AG04449 (cell line): ENCODE measurements around the gene ABCC6.

Source experiments
- CTCF ChIA-PET: fragments of 350-600 bp; formaldehyde crosslinking; extraction: SDS; loops from one replicate; lab custom pipeline; 2021; ENCODE audit warnings: antibody characterized with exemption; lab: Yijun Ruan, JAX
- POLR2A ChIA-PET: fragments of 400-600, 350-600 bp; formaldehyde crosslinking; extraction: SDS; loops from one replicate; lab custom pipeline; 2020; ENCODE audit warnings: antibody characterized with exemption, inconsistent platforms; lab: Yijun Ruan, JAX
- DNase-seq: peaks from one replicate; pipeline ENCODE4 v3.0.0-alpha.2; 2010; ENCODE audit warnings: low read depth, low spot score
- H3K4me3 ChIP-seq: 2 replicates; pipeline ENCODE4 v1.5.1; 2011; ENCODE audit warnings: low read depth, mild to moderate bottlenecking, control low read depth, low read length
- CTCF ChIP-seq: IDR thresholded peaks from one replicate; pipeline ENCODE4 v1.5.1; 2011; ENCODE audit warnings: mild to moderate bottlenecking, moderate library complexity, low read length, control low read depth, inconsistent platforms; ENCODE audit not compliant: insufficient read depth; ENCODE audit errors: missing control alignments

ABCC6 gene

GRCh38 chr16:16139061-16139460, 84.2 kb downstream of the ABCC6 start:
- CTCF ChIA-PET: interaction anchor here (0.9 to 1.4 kb wide), 2 partner anchors 9 to 12 kb away, joined by 3 read pairs; no protein-coding TSS in a partner anchor
- TF ChIP-seq CTCF: no peak
- H3K4me3 ChIP-seq: no peak overlapping the region
- no peak for DNase-seq
- POLR2A ChIA-PET: interaction anchor here (0.6 kb wide), 1 partner anchor 97 kb away, joined by 3 read pairs; no protein-coding TSS in a partner anchor

DNA sequence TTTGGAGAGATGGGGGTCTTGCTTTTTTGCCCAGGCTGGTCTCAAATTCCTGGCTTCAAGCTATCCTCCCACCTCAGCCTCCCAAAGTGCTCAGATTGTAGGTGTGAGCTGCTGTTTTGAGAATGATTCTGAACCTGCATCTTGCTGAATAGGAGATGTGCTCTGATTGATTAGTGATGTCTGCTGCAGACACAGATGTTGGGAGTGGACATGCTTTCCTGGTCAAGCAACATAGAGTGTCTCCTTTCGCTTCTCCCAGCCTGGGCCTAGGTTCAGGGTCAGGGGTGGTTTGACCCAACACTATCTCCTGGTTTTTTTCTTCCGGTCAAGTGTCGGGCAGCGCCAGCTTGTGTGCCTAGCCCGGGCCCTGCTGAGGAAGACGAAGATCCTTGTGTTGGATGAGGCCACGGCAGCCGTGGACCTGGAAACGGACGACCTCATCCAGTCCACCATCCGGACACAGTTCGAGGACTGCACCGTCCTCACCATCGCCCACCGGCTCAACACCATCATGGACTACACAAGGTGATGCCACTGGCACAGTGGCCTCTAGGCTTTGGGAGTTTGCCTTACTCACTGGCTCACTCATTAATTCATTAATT, 85.2 kb downstream of the ABCC6 start:
- ChIA-PET CTCF (interaction anchor here (1.1 kb wide), 1 partner anchor 10 kb away, joined by 4 read pairs; no protein-coding TSS in a partner anchor), POLR2A (no interaction called here)
- no peak for DNase-seq
- no peak for TF ChIP-seq CTCF
- H3K4me3 ChIP-seq: no peak overlapping the region

DNA sequence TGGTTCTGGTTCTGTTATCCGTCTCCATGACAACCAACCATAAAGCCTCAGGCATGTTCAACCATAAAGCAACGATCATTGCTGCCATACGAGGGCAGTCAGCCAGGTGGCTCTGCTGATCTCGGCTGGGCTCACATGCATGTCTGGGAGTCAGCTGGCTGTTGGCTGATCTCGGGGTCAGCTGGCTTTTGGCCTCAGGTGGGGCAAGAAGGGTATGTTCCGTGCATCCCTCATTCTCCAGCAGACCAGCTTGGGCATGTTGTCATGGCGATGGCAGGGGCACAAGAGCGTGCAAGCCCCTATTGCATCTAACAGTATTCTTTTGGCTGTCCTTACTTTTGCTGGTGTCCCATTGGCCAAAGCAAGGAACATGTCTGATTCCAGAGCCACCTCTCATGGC, 86.2 kb downstream of the ABCC6 start:
- no peak for DNase-seq
- TF ChIP-seq CTCF: no peak
- ChIA-PET CTCF (interaction anchor here (1.1 kb wide), 2 partner anchors 10 to 264 kb away, joined by 3 to 11 read pairs; no protein-coding TSS in a partner anchor), POLR2A (no interaction called here)
- no peak overlapping the region for H3K4me3 ChIP-seq

DNA sequence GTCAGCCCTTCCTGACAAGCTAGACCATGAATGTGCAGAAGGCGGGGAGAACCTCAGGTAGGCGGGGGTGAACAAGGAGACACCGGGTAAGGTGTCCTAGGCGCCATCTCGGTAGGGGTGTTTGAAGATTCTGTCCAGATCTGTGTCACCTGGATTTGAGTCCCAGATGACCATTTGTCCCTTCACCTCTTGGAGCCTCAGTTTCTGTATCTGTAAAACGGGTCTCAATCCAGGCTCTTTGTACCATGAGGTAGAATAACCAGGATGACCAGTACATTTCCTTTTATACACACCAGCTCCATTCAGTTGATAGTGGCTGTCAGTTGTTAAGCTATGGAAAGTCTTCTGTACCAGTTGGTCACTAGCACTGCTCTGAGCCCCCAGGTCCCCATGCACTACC, 86.7 kb downstream of the ABCC6 start:
- ChIA-PET POLR2A (no interaction called here), CTCF (interaction anchor here (1.1 kb wide), 2 partner anchors 9 to 264 kb away, joined by 3 to 11 read pairs; no protein-coding TSS in a partner anchor)
- no peak for TF ChIP-seq CTCF
- no peak for DNase-seq
- no peak overlapping the region for H3K4me3 ChIP-seq

DNA sequence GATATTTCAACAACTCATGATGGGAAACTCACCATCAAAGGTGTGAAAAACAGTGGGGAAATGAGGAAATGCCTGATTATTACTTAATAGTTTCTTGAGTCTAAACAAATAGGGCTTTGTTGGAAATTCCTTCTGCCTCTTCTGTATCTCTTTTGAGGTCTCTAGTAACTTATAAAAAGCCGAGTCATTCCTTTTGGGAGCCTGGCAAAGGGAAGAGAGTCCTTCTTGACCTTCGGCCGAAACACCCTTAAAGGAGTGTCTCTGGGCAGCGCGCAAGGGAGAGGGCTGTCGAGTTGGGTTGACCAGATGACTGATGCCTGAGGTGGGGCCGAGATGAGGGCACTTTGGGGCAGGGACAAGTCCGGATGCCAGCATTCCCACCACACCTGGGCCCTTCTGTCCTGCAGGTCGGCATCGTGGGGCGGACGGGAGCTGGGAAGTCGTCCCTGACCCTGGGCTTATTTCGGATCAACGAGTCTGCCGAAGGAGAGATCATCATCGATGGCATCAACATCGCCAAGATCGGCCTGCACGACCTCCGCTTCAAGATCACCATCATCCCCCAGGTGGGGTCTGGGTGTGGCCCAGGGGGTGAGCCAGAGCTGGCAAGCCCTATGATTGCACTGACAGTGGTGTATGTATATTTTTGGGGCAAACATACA, 89.2 kb downstream of the ABCC6 start:
- ChIA-PET POLR2A (no interaction called here), CTCF (interaction anchor here (1.1 kb wide), 1 partner anchor 259 kb away, joined by 3 read pairs; no protein-coding TSS in a partner anchor)
- no peak overlapping the region for H3K4me3 ChIP-seq
- TF ChIP-seq CTCF: no peak
- no peak for DNase-seq

- ChIA-PET POLR2A (no interaction called here), CTCF (interaction anchor here (1.1 to 6.5 kb wide), 2 partner anchors 257 to 366 kb away, joined by 3 to 66 read pairs; no protein-coding TSS in a partner anchor)
- DNase-seq: no peak
- TF ChIP-seq CTCF: no peak
- no peak overlapping the region for H3K4me3 ChIP-seq
These were observed 91.6 kb downstream of the ABCC6 start for GRCh38 chr16:16131659-16132058.
